GM15510 (cell line): ENCODE results near the gene ANXA10.

Experiments
- POLR2A ChIP-seq: IDR thresholded peaks from 3 replicates; pipeline ENCODE4 v1.6.1; 2011; ENCODE audit warnings: borderline replicate concordance; ENCODE audit not compliant: insufficient read length; ENCODE audit errors: extremely low read depth

Gene ANXA10

GRCh38 chr4:168174308-168174707, 82.0 kb downstream of the ANXA10 start:
- TF ChIP-seq POLR2A, result no peak

- TF ChIP-seq POLR2A, result no peak
Measured at GRCh38 chr4:168177546-168178149, 85.3 kb downstream of the ANXA10 start.

- TF ChIP-seq POLR2A, result no peak
Measured at GRCh38 chr4:168183717-168184571, 91.6 kb downstream of the ANXA10 start.

- no peak for TF ChIP-seq POLR2A
Measured at GRCh38 chr4:168188754-168189153, 96.4 kb downstream of the ANXA10 start.

- no peak for TF ChIP-seq POLR2A
Measured at GRCh38 chr4:168197926-168198325, 105.6 kb downstream of the ANXA10 start.

GRCh38 chr4:168199260-168199957, 107.1 kb downstream of the ANXA10 start:
- TF ChIP-seq POLR2A, result no peak

- TF ChIP-seq POLR2A, result no peak
Measured at GRCh38 chr4:168200685-168201084, 108.3 kb downstream of the ANXA10 start.

GRCh38 chr4:168203233-168203911, 111.0 kb downstream of the ANXA10 start:
- no peak for TF ChIP-seq POLR2A

GRCh38 chr4:168208957-168209614, 116.7 kb downstream of the ANXA10 start:
- TF ChIP-seq POLR2A, result no peak

- no peak for TF ChIP-seq POLR2A
Measured at GRCh38 chr4:168212656-168213055, 120.3 kb downstream of the ANXA10 start.

- TF ChIP-seq POLR2A, result no peak
Measured at GRCh38 chr4:168218645-168219044, 126.3 kb downstream of the ANXA10 start.

- no peak for TF ChIP-seq POLR2A
Measured at GRCh38 chr4:168220893-168221292, 128.6 kb downstream of the ANXA10 start.

GRCh38 chr4:168221301-168221700, 129.0 kb downstream of the ANXA10 start:
- TF ChIP-seq POLR2A, result no peak
